Central memory CD4-positive, alpha-beta T cell (primary cell): Measurements from ENCODE around the gene AKAP9.
"Not testable (repeated sequence)": the region's sequence is repeated elsewhere in the genome, so short reads cannot be mapped to it uniquely, and the experiment has no call there.

Source experiments
- DNase-seq: peaks from one replicate; pipeline ENCODE4 v3.0.0; 2022

Gene AKAP9

GRCh38 chr7:92013611-92014010 lies 72.9 kb downstream of the AKAP9 start:
- DNase-seq, result no peak

DNA sequence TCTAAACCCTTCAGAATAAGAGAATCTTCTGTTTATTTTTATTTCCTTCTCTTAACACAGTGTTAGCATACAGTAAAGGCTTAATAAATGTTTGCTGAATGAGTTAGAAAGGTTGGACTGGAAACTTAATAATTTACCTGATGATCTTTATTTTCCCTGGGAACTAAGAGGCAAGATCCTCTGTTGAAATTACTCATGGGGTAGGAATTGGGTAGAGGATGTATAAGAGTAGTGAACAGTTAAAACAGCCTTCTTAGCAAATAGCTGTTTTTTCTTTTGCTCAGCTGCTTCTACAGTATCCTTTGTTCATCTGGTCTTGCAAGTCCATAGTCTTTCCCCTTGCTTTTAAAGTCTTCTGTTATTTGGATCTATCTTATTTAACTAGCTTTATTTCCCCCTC lies 80.0 kb downstream of the AKAP9 start:
- DNase-seq, result no peak

GRCh38 chr7:92025260-92025659 lies 84.6 kb downstream of the AKAP9 start:
- DNase-seq, result no peak

DNA sequence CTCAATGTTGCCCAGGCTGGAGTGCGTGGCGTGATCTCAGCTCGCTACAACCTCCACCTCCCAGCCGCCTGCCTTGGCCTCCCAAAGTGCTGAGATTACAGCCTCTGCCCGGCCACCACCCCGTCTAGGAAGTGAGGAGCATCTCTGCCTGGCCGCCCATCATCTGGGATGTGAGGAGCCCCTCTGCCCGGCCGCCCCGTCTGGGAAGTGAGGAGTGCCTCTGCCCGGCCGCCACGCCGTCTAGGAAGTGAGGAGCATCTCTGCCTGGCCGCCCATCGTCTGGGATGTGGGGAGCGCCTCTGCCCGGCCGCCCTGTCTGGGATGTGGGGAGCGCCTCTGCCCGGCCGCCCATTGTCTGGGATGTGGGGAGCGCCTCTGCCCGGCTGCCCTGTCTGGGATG lies 86.0 kb downstream of the AKAP9 start:
- not testable (repeated sequence) for DNase-seq

DNA sequence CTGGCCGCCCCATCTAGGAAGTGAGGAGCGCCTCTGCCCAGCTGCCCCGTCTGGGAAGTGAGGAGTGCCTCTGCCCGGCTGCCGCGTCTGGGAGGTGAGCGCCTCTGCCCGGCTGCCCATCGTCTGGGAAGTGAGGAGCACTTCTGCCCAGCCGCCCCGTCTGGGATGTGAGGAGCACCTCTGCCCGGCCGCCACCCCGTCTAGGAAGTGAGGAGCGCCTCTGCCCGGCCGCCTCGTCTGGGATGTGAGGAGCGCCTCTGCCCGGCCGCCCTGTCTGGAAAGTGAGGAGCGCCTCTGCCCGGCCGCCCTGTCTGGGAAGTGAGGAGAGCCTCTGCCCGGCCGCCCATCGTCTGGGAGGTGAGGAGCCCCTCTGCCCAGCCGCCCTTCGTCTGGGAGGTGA lies 86.5 kb downstream of the AKAP9 start:
- not testable (repeated sequence) for DNase-seq

DNA sequence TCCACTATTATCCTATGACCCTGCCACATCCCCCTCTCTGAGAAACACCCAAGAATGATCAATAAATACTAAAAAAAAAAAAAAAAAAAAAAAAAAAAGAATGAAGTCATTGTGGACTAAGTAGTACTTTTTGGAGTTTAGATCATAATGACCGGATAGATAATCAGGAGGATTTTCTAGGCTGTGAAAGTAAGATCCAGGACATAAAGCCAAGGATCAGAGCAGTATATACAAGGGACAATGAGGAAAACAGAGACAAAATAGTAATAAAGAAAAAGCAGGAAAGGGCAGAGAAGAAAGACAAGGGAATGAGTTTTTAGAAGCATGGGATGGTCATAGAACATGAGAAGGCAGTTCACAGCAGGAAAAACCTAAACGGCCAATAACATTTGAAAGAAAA lies 87.6 kb downstream of the AKAP9 start:
- no peak for DNase-seq

- no peak for DNase-seq
These were observed 88.0 kb downstream of the AKAP9 start for GRCh38 chr7:92028686-92029085.

GRCh38 chr7:92034116-92034515 lies 93.5 kb downstream of the AKAP9 start:
- DNase-seq, result no peak

DNA sequence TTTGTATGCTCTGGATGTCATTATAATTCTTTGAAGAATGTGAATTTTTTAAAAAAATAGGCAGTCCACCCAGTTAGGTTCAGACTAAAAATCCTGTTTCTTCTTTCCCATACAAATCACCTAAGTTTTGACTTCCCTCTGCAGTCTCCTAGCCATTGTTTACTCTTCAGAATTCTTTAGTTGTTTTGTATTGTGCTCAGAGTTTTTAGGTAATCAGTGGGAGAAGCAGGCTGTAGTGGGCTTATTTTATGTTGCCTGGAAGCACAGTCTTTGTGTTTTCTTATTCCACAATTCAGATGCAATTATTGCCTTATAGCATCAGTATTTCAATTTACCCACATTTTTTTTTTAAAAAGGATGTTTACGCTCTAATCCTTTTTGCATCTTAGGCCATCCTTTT lies 94.9 kb downstream of the AKAP9 start:
- DNase-seq, result no peak

- DNase-seq, result no peak
These were observed 99.2 kb downstream of the AKAP9 start for GRCh38 chr7:92039900-92040299.

DNA sequence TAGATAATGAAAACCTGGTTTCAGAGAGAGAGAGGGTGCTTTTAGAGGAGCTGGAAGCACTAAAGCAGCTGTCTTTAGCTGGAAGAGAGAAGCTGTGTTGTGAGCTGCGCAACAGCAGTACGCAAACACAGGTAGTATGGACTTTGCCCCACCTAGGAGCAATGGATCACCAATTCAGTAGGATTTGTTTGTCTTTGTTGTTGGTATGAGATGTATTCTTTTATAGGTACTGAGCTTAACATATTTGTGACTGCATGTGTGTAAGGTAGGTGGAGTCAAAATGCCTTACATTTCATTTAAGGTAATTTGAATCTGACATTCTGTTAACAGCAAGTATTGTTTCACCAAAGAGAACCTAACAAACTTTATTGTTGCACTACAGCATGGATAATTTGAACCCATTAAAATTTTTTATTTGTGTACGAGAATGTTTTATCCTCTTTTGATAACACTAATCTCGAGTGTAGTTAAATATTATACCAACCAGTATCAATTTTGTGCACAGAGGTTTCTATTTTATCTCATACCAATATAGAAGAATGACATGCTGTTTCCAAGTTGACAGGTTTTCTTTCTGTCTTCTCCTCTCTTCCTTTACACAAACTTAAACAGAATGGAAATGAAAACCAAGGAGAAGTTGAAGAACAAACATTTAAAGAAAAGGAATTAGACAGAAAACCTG lies 101.5 kb downstream of the AKAP9 start:
- DNase-seq, result no peak

GRCh38 chr7:92043098-92043497 lies 102.4 kb downstream of the AKAP9 start:
- no peak for DNase-seq

GRCh38 chr7:92043637-92044036 lies 103.0 kb downstream of the AKAP9 start:
- no peak for DNase-seq

GRCh38 chr7:92044148-92044547 lies 103.5 kb downstream of the AKAP9 start:
- no peak for DNase-seq

GRCh38 chr7:92044940-92045339 lies 104.3 kb downstream of the AKAP9 start:
- no peak for DNase-seq

- no peak for DNase-seq
These were observed 111.0 kb downstream of the AKAP9 start for GRCh38 chr7:92051655-92052054.

- no peak for DNase-seq
These were observed 111.5 kb downstream of the AKAP9 start for GRCh38 chr7:92052159-92052558.

GRCh38 chr7:92052684-92053083 lies 112.0 kb downstream of the AKAP9 start:
- DNase-seq, result no peak

- no peak for DNase-seq
These were observed 112.7 kb downstream of the AKAP9 start for GRCh38 chr7:92053312-92053711.

- no peak for DNase-seq
These were observed 115.6 kb downstream of the AKAP9 start for GRCh38 chr7:92056286-92056685.

DNA sequence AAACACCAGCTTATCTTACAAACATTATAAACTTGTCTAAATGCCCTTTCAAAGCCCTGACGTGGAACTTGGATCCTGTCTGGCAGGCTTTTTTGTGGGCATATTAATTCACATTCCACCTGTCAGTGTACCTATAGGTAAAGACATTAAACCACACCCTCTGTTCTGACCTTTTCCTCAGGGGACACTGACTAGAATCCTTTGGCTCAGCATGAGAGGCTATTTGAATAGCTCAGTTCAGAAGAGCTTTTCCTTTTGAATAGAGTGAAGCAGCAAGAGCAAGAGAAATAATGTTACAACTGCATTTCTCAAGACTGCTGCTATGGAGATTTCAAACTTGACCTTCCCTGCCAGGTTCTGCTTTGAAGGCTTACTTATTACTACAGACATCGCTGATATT lies 116.7 kb downstream of the AKAP9 start:
- no peak for DNase-seq

DNA sequence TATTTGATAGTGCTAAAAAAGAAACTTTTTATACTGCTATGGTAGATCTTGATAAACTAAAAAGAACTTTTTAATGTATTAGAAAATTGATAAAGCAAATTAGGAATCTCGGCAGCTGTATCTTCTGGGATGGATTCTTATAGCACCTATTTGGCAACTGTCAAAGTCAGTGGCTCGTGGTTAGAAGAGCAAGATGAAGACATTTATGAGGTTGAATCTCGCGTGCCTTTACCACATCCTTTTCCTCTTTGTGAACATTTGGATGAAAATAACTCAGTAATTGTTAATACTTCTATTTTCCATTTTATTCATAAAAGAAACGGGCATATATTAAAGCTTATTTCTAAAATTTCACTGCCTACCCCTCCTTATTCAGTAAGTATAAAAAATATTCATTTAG lies 117.4 kb downstream of the AKAP9 start:
- DNase-seq, result peak; percentile 15

DNA sequence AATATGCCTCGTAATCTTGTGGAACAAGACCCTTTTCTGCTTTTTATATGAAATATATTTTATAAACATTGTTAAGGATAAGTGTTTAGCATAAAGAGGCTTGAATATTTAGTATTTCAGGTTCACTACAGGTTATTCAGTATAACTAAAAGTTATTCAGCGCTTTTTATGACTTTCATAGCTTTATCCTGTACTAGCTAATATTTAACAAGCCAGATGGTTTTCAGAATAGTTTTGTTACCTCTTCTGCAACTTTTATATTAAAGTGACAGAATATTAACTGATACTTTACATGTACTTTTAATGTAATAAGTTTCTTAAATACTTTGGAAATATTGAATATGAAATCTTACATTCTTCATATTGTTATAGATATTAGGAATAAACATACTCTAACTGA lies 118.2 kb downstream of the AKAP9 start:
- no peak for DNase-seq

DNA sequence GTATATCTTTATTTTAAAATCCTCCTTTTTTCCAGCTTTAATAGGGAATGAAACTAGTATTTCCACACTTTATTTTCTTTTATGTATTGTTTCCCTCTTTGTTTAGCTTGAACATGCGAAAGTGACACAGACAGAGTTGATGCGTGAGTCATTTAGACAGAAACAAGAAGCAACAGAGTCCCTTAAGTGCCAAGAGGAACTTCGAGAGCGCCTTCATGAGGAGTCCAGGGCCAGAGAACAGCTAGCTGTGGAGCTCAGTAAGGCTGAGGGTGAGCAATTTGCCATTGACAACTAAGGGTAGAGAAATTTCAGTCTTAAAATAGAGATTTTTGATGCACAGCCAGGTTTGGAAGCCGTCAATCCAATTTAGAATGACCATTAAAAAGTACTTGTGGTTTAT lies 120.5 kb downstream of the AKAP9 start:
- no peak for DNase-seq

DNA sequence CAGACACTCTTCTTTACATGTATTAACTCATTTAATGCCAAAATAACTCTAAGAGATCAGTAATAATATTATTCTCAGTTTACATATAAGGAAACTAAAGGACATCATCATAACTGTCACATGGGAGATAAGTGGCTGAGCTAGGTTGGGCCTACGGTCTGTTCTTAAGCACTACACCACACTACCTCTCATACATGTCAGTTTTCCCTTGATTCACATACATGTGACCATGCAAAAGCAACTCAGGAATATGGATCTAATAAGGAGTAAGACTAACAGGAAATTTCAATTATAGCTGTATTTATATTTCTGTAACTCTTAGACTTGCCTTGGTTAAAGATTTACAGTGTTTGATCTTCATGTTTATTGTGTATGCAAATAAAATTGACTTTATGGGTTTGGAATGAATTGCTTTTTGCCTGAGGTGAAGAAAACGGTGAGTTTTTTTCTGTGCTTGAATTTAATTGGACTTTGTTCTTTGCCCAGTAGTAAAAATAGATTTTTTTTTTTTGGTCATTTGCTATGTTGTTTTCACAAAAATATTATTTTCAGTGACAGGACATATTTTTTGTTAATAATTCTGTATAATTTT lies 123.9 kb downstream of the AKAP9 start:
- DNase-seq, result no peak
